ENCODE results near the gene TMEM50B.
"Not testable (repeated sequence)": the region's sequence is repeated elsewhere in the genome, so short reads cannot be mapped to it uniquely, and the experiment has no call there.

The TMEM50B gene

DNA sequence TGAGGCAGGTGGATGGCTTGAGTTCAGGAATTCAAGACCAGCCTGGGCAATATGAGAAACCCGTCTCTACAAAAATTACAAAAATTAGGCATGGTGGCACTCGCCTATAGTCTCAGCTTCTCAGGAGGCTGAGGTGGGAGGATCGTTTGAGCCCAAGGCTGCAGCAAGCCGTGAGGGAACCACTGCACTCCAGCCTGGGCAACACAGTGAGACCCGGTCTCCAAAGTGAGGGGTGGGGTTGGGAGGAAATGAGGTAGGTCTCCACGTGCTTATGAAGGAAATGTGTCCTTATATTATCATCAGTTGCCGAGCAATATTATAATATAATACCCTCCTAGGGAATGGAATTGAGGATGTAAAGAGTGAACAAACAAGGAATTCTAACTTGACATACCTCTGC, 2.7 kb downstream of the TMEM50B start:
- no peak for DNase-seq

DNA sequence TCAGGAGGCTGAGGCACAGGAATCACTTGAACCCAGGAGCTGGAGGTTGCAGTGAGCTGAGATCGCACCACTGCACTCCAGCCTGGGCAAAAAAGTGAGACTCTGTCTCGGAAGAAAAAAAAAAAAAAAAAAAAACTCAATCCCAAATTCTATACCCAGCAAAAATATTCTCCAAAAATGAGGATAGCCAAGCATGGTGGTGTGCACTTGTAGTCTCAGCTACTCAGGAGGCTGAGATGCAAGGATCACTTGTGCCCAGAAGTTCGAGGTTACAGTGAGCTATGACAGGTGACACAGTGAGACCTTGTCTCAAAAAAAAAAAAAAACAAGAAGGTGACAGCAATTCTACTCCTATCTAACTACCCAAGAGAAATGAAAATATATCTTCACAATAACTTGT, 6.4 kb downstream of the TMEM50B start:
- DNase-seq, result no peak

DNA sequence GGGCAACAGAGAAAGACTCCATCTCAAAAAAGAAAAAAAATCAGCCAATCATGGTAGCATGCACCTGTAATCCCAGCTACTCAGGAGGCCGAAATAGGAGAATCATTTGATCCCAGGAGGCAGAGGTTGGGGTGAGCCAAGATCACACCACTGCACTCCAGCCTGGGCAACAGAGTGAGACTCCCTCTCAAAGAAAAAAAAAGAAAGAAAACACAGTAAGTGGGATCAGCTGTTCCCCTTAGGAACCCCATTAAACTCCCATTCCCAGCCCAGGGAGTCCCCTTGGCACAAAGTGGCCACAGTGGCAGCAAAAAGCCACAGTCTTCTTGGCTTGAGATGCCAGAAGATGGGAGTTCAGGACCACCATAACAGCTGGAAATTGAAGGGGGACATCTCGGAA, 9.1 kb downstream of the TMEM50B start:
- DNase-seq, result no peak

DNA sequence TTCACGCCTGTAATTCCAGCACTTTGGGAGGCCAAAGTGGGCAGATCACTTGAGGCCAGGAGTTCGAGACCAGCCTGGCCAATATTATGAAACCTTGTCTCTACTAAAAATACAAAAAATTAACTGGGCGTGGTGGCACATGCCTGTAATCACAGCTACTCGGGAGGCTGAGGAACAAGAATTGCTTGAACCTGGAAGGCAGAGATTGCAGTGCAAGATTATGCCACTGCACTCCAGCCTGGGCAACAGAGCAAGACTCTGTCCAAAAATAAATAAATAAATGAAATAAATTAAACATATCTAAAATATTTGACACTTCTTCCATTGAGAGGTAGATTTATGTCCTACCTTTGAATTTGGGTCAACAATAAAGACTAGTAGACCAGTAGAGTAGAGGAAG, 10.6 kb downstream of the TMEM50B start:
- DNase-seq, result not testable (repeated sequence)

DNA sequence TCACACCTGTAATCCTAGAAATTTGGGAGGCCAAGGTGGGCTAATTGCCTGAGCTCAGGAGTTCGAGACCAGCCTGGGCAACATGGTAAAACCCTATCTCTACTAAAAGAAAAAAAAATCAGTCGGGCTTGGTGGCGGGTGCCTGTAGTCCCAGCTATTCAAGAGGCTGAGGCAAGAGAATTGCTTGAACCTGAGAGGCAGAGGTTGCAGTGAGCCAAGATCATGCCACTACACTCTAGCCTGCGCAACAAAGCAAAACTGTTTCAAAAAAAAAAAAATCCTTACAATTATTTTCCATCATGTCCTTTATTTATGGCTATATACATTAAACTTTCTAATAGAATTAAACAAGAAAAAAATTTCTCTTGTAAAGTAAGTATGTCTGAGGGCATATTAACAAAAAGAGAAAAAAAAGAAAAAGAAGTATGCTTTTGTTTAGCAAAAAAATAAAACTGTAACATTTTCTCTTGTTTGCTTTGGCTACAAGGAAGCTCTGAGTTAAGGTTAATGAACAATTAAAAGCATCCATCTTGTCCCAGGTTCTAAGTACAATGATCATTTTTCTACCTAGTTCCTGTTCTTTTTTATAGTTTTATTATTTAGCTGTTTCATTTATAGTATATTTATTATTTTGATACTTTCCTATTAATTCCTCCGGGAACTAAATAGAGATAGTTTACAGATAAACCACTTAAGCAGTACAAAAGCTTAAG, 18.1 kb downstream of the TMEM50B start:
- DNase-seq, result no peak

DNA sequence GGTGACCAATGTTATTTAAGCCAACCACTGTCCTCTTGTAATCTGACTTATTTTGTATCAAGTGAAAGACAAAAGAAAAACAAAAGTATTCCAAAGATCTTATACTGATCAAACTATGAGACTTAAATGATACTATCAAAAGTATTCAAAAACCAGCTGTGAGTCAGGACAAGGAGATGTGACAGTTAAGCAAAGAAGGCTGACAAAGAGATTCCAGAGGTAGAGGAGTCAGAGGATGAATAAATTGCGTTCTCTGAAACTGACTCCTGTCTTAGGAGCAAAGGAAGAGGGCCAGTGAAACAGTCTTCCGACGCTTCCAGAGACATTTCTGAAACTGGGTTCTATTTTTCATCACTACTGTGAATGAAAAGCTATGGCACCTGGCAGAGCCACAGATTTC, 20.9 kb downstream of the TMEM50B start:
- DNase-seq, result no peak

DNA sequence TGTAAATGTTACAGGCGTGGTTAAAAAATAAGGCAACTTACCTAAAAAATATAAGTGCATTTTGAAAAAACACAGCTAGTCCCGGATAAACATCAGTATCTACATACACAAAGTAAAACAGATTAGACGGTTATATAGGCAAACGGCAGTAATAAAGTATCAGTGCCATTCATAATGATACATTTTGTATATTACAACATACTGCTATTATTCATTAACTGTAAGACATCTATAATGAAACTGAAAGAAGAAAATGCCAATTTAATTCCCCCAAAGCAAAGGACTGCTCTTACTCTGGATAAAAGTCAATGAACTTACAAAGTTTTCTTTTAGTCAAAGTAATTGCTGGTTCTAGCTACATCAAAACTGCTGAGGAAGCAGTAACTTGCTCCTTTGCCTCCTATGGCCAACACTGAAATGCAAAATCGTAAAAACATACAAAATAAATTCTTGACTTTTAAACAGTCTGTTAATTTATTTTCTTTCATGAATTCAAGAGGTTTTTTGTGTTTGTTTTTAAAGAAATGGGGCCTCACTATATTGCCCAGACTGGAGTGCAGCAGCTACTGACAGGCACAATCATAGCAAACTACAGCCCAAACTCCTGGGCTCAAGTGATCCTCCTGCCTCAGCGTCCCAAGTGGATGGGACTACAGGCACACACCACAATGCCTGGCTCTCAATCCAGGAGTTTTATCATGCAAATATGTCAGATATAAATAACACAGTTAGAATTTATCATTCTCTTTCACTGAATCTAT, 23.9 kb downstream of the TMEM50B start:
- no peak for DNase-seq

DNA sequence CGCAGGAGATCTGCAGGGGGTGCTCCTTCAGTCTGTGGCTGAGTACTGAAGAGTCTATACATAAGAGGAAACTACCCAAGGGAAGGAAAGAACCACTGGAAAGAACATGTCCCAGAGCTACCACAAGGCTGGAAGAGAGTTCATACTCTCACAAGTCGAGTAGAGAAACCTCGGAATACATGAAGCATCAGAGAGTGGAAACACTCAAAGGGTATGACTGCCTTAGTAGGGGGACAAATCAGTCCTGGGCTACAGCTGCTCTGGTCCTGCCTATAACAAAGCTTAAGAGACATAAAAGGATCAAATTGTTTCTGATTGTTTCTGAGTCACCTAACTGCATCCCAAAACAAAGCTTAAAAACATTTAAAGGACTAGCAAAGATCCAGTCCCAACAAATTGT, 27.4 kb downstream of the TMEM50B start:
- DNase-seq, result no peak

DNA sequence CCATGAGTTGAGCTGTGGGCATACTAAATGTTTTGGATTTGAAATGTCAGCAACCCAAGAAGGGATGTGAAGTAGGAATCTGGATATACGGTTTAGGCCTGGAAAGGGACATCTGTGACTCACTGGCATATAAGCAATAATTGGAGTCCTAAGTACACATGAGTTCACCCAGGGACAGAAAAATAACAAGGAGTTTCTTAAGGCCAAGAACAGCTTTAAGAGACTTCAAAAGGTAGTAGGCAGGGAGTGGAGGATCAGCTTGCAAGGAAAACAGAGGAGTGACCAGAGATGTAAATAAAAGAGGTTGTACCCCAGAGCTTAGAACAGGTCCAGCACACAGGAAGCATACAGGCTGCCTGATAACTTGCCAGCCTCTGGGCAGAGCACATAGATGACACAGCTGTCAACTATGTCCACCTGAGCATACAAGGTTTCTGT, 28.1 kb downstream of the TMEM50B start:
- no peak for DNase-seq

DNA sequence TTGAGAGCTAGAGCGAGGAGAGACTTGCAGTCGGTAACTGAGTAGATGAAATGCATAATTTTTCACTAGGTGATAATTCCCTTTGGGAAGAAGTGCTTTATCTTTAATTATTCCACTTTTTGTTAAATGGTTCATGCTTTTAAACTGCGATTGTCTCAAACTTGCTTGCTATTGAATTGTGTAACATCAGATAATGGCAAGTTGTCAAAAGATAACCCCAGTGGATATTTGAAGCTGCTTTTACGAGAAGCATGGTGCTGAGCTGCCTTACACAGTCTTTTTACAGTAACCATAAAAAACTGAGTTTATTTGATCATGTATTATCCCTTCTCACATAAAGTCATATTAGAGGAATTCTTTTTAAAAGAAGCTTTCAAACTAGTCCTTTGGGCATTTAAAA, 30.2 kb downstream of the TMEM50B start:
- no peak for DNase-seq

DNA sequence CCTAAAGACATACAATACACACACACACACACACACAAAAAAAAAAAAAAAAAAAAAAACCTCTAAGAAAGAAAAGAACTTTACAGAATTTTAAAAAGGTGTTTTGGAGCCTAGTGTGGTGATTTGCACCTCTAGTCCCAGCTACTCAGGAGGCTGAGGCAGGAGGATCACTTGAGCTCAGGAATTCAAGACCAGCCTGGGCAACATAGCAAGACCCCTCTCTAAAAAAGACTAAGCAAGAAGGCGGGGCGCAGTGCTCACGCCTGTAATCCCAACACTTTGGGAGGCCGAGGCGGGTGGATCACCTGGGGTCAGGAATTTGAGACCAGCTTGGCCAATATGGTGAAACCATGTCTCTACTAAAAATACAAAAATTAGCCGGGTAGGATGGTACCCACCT, 33.2 kb downstream of the TMEM50B start:
- not testable (repeated sequence) for DNase-seq

DNA sequence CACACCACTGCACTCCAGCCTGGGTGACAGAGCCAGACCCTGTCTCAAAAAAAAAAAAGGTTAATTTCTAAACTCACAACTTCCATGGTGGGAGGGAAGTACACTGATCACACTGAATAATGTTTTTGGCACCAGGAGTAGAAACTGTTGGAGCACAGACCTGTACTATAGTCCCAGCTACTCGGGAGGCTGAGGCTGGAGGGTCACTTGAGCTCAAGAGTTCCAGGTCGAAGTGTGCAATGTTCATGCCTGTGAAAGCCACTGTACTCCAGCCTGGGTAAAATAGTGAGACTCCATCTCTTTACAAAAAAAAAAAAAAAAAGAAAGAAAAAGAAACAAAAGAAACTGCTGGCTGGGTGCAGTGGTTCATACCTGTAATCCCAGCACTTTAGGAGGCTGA, 35.3 kb downstream of the TMEM50B start:
- no peak for DNase-seq

DNA sequence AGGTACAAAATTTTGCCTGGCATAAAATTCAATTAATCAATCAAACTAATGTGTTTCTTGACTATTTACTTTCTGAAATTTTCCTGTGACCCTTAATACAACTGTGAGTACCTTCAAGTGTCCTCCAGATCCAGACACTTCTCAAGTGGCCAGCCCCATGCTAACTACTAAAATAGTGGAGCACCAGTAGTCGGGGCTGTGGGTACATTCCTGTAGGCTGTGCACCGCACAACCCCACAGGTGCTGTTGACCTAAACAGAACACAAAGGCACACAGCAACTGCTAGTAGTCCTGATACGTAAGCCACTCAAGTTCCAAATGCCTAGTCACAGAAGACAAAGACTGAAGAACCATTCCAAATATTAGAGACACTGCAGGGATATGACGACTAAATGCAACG, 36.6 kb downstream of the TMEM50B start:
- DNase-seq, result no peak

DNA sequence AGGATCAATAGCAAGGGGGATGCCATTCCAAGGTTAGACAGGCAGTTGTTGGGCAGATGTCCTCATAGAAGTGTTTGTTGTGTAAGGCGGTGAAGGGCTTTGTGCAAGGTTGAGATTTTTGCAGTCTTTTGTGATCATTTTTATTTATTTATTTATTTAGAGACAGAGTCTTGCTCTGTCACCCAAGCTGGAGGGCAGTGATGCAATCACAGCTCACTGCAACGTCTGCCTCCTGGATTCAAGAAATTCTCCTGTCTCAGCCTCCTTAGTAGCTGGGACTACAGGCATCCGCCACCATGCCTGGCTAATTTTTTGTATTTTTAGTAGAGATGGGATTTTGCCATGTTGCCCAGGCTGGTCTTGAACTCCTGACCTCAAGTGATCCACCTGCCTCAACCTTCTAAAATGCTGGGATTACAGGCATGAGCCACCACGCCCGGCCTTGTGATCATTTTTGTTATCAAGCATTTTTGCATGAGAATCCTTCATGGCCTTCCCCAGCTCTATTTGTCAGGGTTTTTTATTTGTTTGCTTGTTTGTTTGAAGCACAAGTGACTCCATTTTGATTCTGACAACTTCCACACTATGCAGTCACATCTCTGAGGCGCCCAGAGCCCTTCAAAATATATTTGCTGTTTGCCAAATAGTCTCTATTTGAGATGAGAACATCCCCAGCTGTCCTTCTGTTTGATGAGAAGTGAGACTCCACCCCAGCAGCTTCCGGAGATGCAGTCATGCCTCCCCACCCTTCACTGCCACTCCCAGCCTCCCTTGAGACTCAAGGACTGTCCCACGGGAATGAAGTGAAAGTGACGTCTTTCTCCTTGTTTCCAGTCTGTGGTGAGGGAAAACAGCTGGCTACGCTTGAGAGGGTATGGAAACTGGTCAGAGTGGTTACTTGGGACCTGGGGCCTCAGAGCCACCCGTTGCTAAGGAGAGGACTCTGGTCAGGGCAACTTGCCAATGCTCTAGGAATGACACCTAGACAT, 38.0 kb downstream of the TMEM50B start:
- DNase-seq, result no peak

DNA sequence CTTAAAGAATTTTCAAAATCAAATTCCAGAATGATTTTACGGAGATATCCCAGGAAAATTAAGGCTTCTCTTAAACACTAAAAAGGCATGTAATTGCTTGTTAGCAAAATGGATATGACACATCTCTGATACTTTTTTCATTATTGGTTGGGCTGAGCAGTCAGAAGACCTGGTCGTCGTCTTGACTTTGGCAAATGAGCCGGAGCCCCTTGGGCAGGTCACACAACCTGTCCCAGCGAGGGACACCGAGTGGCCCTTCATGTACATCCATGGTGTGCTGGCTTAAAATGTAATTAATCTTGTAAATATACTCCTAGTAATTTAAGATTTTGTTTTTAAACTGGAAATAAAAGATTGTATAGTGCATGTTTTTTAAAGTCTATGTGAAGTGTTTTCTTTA, 42.6 kb downstream of the TMEM50B start:
- DNase-seq, result no peak

DNA sequence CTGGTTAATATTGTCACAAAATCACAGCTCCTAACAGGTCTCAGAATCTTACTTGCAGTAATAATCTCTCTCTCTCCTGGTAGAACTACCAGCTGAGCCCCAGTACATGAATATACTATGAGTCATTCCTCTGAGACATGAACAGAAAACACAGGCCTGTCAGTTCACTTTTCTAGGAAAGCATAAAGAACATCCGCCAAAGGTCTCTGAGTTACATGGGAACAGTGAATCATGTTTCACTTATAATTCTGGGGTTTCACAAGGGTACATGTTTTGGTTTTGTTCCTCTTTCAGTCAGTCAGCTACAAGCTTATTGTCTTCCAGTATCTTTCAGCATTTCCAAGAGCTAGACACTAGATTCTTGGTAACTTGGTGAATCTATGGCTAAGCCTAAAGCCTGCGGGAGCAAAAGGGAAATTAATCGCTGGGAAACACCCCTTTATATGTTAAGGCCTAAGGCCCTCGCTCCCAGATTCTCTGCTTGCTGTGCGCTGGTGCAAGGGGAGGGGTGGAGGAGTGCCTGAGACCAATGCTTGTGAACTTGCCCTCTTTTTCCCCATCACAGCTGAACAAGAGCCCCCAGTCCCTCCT, 44.9 kb downstream of the TMEM50B start:
- DNase-seq, result peak; percentile 13

DNA sequence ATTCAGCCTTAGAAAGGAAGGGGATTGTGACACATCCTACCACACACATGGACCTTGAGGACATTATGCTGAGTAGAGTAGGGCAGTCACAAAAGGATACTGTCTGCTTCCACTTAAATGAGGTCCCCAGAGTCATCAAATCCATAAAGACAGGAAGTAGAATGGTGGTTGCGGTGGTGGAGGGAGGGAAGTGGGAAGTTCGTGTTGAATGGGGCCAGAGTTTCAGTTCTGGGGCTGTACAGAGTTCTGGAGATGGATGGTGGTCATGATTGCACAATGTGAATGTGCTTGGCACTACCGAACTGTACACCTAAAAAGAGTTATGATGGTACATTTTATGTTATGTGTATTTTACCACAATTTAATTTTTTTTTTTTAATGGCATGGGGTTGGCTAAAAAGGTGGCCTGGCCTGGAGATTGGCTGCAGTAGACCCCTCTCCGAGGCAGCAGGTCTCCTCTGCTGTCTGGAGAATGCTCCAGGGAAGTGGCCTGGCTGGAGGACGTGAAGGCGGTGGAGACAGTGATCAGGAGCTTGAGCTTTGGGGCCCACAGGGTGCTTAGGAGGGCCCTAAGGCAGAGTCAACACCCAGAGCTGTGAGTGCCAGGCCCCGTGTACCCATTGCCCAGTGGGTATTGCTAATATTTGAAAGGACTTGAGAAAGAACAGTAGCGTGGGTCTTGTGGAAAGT, 46.2 kb downstream of the TMEM50B start:
- peak; percentile 15 for DNase-seq

DNA sequence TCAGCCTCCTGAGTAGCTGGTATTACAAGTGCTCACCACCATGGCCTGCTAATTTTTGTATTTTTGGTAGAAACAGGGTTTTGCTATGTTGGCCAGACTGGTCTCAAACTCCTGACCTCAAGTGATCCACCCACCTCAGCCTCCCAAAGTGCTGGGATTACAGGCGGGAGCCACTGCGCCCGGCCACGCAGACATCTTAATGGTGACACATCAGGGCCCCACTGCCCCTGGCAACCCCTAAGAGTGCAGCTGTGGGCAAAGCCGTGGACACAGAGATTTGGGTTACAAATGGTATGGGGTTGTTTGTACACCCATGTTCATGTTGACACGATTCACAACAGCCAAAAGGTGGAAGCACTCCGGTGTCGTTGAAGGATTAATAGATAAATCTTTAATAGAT, 46.8 kb downstream of the TMEM50B start:
- no peak for DNase-seq

DNA sequence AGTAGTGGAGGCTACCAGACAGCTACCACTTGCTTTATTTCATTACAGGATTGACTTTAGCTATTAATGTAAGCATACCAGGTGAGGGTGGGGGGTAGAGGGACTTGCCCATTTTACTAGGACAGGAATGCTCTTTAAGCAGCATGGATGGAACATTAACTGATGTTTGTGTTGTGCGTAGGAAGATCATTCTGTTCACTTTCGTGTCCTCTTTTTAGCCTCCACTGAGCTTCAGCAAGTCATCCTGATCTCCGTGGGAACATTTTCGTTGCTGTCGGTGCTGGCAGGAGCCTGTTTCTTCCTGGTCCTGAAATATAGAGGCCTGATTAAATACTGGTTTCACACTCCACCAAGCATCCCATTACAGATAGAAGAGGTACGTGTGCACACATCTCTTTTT, 47.3 kb downstream of the TMEM50B start:
- no peak for DNase-seq

DNA sequence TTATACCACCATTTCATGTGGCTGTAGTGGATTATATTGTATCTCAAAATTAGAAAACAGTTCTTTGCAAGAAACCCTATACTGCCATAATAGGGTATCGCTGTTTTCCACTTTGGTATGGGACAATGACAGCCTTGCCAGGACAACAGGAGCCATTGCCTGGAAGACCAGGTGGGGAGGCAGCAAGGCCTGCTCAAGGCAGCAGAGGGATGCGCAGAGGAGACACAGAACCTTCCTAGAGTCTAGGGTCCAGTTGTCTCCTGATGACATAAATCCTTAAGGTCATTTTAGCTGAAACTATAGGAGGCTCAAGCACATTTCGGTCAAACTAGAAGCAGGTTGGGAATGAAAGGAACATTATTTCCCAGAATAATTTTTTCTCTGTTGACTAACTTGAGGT, 48.9 kb downstream of the TMEM50B start:
- DNase-seq, result no peak

DNA sequence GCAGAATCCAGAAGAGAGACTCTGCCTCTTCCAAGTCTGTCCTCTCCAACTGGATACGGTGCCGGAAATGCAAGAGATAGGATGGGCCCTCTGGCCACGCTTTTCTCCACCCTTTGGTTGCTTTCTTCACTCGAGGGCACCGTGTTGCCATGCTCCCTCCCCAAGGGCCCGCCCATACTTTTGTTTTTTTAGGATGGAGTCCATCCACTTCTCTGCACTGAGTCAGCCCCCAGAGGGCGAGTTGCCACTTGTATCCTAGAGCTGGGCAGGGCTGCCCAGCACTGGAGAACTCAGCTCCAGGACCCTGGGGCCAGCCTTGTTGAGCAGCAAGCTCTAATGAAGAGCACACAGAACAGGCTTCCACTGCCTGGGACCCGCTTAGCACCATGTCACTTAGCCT, 51.1 kb downstream of the TMEM50B start:
- no peak for DNase-seq

DNA sequence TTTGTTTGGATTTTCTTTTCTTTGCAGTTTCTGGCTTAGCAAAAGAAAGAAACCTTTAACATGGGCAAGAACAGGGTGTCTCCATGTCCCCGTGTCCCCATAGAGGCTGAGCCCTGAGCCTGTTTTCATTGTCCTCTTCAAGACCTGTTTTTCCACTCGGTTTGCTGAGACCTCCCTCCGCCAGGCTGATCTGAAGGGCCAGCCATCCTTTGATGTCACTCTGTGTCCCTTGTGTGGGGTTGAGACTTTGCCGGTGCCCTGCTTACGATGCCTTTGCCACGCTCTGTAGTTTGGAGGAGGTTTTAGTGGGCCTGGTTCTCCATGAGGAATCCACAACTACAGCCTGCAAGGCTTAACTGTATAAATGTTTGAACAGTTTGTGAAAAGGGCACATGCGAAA, 52.7 kb downstream of the TMEM50B start:
- DNase-seq, result no peak

All from midbrain (tissue), 1 donor.